Choroid plexus epithelial cell (primary cell): ENCODE data around the gene PARP11.

Source experiments
- DNase-seq: peaks from one replicate; pipeline ENCODE4 v3.0.0-alpha.2; 2010; ENCODE audit warnings: low read depth
- H3K4me3 ChIP-seq: 2 replicates; pipeline ENCODE4 v1.5.1; 2011; ENCODE audit warnings: low read depth, mild to moderate bottlenecking, control low read depth, low read length, moderate library complexity
- TF ChIP-seq, protein P1 (sequence below): conservative IDR thresholded peaks from 2 replicates; pipeline ENCODE4 v1.5.1; 2011; ENCODE audit warnings: low read depth, mild to moderate bottlenecking, control low read depth, inconsistent platforms, low read length, moderate library complexity

The PARP11 gene

DNA sequence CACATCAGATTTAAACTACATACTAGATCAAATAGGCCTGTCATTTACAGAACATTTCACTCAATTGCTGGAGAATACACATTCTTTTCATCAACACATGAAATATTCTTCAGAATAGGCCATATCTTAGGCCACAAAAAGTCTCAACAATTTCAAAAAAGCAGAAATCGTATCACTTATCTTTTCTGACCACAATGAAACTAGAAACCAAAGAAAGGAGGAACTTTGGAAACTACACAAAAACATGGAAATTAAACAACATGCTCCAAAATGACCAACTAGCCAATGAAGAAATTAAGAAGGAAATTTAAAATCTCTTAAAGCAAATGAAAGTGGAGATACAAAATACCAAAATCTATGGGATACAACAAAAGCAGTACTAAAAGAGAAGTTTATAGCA is 35.1 kb downstream of the PARP11 start:
- TF ChIP-seq, protein P1, sequence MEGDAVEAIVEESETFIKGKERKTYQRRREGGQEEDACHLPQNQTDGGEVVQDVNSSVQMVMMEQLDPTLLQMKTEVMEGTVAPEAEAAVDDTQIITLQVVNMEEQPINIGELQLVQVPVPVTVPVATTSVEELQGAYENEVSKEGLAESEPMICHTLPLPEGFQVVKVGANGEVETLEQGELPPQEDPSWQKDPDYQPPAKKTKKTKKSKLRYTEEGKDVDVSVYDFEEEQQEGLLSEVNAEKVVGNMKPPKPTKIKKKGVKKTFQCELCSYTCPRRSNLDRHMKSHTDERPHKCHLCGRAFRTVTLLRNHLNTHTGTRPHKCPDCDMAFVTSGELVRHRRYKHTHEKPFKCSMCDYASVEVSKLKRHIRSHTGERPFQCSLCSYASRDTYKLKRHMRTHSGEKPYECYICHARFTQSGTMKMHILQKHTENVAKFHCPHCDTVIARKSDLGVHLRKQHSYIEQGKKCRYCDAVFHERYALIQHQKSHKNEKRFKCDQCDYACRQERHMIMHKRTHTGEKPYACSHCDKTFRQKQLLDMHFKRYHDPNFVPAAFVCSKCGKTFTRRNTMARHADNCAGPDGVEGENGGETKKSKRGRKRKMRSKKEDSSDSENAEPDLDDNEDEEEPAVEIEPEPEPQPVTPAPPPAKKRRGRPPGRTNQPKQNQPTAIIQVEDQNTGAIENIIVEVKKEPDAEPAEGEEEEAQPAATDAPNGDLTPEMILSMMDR = no peak
- H3K4me3 ChIP-seq = no peak overlapping the region
- DNase-seq = no peak

DNA sequence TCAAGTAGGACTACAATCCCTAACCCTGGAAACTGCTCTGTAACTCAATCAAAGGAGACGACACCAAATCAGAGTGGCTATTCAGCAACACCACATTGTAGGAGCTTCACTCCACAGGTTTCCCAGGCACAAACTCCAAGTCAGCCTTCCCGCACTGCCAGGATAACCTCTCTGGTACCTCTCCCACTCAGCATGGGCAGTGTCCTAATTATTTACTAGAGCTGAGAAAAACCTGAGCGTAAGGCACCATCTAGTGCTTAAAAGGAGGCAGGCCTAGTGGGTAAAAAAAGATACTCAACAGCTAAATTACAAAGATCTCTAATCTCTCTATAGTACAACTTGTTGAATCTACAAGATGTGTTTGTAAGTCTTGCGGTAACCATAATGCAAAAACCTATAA is 36.1 kb downstream of the PARP11 start:
- H3K4me3 ChIP-seq = no peak overlapping the region
- TF ChIP-seq, protein P1 = peak; percentile 17
- peak; percentile 23 for DNase-seq

DNA sequence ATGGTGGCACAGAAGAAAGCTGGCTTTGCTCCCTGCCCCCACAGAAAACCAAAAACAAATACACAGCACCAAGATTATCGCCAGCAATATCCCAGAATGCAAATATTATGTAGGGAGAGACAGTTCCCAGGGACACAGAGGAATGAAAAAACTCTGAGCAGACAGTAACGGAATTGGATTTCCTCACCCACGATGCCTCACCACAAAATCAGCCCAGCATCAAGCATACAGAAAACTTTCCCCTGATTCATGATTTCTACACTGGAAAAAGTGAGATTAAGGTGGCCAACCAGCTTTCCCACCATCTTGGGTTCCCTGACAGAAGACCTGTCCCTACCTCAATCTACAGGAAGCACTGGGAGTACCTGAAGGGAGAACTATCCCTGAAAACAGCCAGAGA is 36.6 kb downstream of the PARP11 start:
- no peak overlapping the region for H3K4me3 ChIP-seq
- peak; percentile 26 for DNase-seq
- TF ChIP-seq, protein P1 = no peak

DNA sequence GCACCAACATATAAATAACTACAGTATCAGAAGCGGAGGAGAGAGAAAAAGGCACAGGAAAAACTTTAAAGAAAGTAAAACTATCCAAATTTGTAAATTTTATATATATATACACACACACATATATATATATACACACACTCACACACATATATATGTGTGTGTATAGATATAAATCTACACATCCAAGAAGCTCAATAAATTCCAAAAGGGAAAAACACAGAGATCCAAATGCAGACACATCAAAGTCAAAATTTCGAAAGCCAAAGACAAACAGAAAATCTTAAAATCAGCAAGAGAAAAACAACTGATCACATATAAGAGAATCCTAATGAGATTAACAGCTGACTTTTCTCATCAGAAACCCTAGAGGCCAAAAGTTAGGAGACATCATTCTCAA is 37.3 kb downstream of the PARP11 start:
- no peak overlapping the region for H3K4me3 ChIP-seq
- no peak for DNase-seq
- TF ChIP-seq, protein P1 = no peak

DNA sequence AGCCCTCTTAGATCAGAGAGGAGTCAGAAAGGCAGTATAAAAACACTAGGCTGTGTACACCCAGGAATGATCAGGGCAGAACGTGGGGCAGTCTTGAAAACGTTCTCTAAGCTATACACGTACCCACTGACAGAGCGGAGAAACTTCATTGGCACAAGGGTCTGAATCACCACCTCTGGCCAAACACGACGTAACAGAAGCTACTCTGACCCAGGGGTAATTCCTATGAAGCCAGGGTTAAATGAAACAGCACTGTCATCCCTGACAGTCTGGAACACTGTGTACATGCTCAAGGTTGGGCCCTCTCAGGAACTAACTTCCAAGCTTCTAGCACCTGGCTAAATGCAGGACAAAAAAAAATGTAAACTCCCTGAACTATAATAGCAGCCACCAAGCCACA is 38.4 kb downstream of the PARP11 start:
- TF ChIP-seq, protein P1 = no peak
- DNase-seq = peak; percentile 42
- H3K4me3 ChIP-seq = no peak overlapping the region

DNA sequence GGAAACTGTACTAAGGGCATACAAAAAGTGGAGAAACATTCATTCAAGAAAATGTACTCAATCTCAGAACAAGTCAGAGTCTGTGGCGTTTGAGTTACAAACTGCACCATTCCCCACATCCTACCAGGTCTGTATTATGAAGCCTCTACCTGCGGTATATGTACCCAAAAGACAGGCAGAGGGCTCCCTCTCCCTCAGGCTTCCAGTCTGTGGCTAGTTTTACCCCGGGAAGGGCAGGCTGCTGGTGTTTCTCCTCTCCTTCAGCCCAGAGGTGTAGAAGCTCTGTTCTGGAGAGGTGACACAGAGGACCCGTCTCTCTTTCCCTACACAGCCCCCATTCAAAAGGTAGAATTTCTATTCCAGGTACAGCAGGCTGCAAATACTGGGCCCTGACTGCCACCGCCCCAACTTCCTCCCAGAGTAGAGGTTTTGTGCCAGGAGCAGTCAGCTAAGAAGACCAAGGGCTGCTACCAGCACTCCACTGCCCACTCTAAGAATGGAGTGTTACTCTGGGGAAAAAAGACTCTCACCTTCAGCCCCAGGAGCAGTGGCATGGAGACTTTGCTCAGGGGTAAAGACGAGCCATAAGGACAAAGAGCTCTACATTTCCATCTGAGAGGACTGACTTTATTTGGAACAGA is 39.4 kb downstream of the PARP11 start:
- no peak for DNase-seq
- H3K4me3 ChIP-seq = no peak overlapping the region
- TF ChIP-seq, protein P1 = no peak

DNA sequence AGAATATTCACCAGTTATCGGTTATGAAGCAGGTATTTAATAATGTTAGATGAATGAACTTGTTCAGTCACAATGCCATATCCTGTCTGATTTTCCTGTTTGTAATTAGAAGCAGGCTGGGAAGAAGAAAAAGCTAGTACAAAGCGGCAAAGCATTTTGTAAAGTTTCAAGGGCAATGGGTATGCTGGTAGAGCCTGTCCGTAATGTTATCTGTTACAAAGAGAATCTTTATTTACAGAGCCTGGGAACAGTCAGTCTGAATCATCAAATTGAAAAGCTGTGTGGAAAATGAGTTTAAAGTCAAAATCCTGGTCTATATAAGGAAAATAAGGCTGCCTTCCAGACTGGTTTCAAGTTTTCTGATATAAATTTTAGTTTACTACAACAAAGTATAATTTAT is 40.5 kb downstream of the PARP11 start:
- TF ChIP-seq, protein P1 = no peak
- H3K4me3 ChIP-seq = no peak overlapping the region
- peak; percentile 9 for DNase-seq
